Activated T-helper 17 cell treated with anti-CD3 and anti-CD28 coated beads, Interleukin-2, amount 50 U/mL, for 72 hours (primary cell): ENCODE data around the gene CENPE. TPM values are rescaled to one million over a fixed set of nuclear protein-coding genes. Genes with fewer than 3 reads are reported as not detected.

ENCODE experiments used
- ATAC-seq: fragments of 150-1000 bp; cut with Tn5 transposase; replicated peaks from 2 replicates; pipeline ENCODE4 v1.10.0; 2021; ENCODE audit warnings: mild to moderate bottlenecking, moderate library complexity
- H3K27ac Mint-ChIP-seq: one replicate; pipeline ENCODE4 v1.8.0; 2022; ENCODE audit warnings: mixed read lengths
- H3K27me3 Mint-ChIP-seq: one replicate; pipeline ENCODE4 v1.8.0; 2022; ENCODE audit warnings: mixed read lengths
- H3K36me3 Mint-ChIP-seq: one replicate; pipeline ENCODE4 v1.8.0; 2022; ENCODE audit warnings: low read depth, mild to moderate bottlenecking, mixed read lengths
- H3K4me1 Mint-ChIP-seq: one replicate; pipeline ENCODE4 v1.8.0; 2022; ENCODE audit warnings: mixed read lengths
- H3K4me3 Mint-ChIP-seq: one replicate; pipeline ENCODE4 v1.8.0; 2022; ENCODE audit warnings: mild to moderate bottlenecking, mixed read lengths
- H3K9me3 Mint-ChIP-seq: one replicate; pipeline ENCODE4 v1.8.0; 2022; ENCODE audit warnings: mixed read lengths
- total RNA-seq, 2 donors: library from RNA; stranded (reverse); gene quantifications; one replicate each; pipeline ENCODE4 v1.2.3, GENCODE V29; 2022

The CENPE gene
- total RNA-seq, 2 donors from 2014 or later, result 39.4 to 50.2 TPM

- ATAC-seq, result peak; percentile 98
- H3K4me1 Mint-ChIP-seq, result peaks cover 9% of the 10 kb centered on the region
- peak within 1 kb of the TSS; percentile 92 for H3K27ac Mint-ChIP-seq
- H3K27me3 Mint-ChIP-seq, result no peaks in the 10 kb centered on the region
- H3K4me3 Mint-ChIP-seq, result peak within 1 kb of the TSS; percentile 88
- no peaks in the 10 kb centered on the region for H3K9me3 Mint-ChIP-seq
- no peaks in the 10 kb centered on the region for H3K36me3 Mint-ChIP-seq
Measured at GRCh38 chr4:103099691-103100392, 98.3 kb downstream of the CENPE start, which contains the start of gene BDH2. Gene BDH2, minus strand, starts transcription at chr4:103099834. Its CDS starts 3,580 bp downstream, at chr4:103096254.

GRCh38 chr4:103098756-103099440 lies 99.2 kb downstream of the CENPE start:
- Mint-ChIP-seq H3K9me3 (no peaks in the 10 kb centered on the region), H3K4me1 (peaks cover 9% of the 10 kb centered on the region), H3K27me3 (no peaks in the 10 kb centered on the region), H3K27ac (peak overlapping the region; percentile 92), H3K4me3 (peak overlapping the region; percentile 88), H3K36me3 (no peaks in the 10 kb centered on the region)
- ATAC-seq, result no peak

- peak overlapping the region; percentile 88 for H3K4me3 Mint-ChIP-seq
- no peak for ATAC-seq
- no peaks in the 10 kb centered on the region for H3K9me3 Mint-ChIP-seq
- H3K27ac Mint-ChIP-seq, result no peak overlapping the region
- no peaks in the 10 kb centered on the region for H3K27me3 Mint-ChIP-seq
- peaks cover 9% of the 10 kb centered on the region for H3K4me1 Mint-ChIP-seq
- H3K36me3 Mint-ChIP-seq, result no peaks in the 10 kb centered on the region
Measured at GRCh38 chr4:103098341-103098740, 99.8 kb downstream of the CENPE start.

GRCh38 chr4:103097112-103097511 lies 101.0 kb downstream of the CENPE start:
- ATAC-seq, result no peak
- Mint-ChIP-seq H3K4me1 (peaks cover 9% of the 10 kb centered on the region), H3K36me3 (no peaks in the 10 kb centered on the region), H3K9me3 (no peaks in the 10 kb centered on the region), H3K27ac (no peak overlapping the region), H3K27me3 (no peaks in the 10 kb centered on the region), H3K4me3 (no peak overlapping the region)

- no peaks in the 10 kb centered on the region for H3K9me3 Mint-ChIP-seq
- peaks cover 14% of the 10 kb centered on the region for H3K4me1 Mint-ChIP-seq
- ATAC-seq, result no peak
- no peak overlapping the region for H3K27ac Mint-ChIP-seq
- H3K27me3 Mint-ChIP-seq, result no peaks in the 10 kb centered on the region
- peaks cover 6% of the 10 kb centered on the region for H3K36me3 Mint-ChIP-seq
- no peak overlapping the region for H3K4me3 Mint-ChIP-seq
Measured at GRCh38 chr4:103095080-103095479, 103.1 kb downstream of the CENPE start.

- peak; percentile 37 for ATAC-seq
- Mint-ChIP-seq H3K27ac (peak overlapping the region; percentile 26), H3K36me3 (peaks cover 21% of the 10 kb centered on the region), H3K9me3 (no peaks in the 10 kb centered on the region), H3K4me1 (peaks cover 5% of the 10 kb centered on the region), H3K4me3 (peak overlapping the region; percentile 42), H3K27me3 (no peaks in the 10 kb centered on the region)
Measured at GRCh38 chr4:103092245-103092644, 105.9 kb downstream of the CENPE start.

GRCh38 chr4:103091601-103092223 lies 106.4 kb downstream of the CENPE start:
- no peaks in the 10 kb centered on the region for H3K27me3 Mint-ChIP-seq
- H3K4me1 Mint-ChIP-seq, result peaks cover 5% of the 10 kb centered on the region
- H3K27ac Mint-ChIP-seq, result peak overlapping the region; percentile 26
- H3K4me3 Mint-ChIP-seq, result peak overlapping the region; percentile 42
- ATAC-seq, result peak; percentile 64
- H3K36me3 Mint-ChIP-seq, result peaks cover 26% of the 10 kb centered on the region
- H3K9me3 Mint-ChIP-seq, result no peaks in the 10 kb centered on the region

GRCh38 chr4:103089481-103089880 lies 108.7 kb downstream of the CENPE start:
- ATAC-seq, result no peak
- Mint-ChIP-seq H3K27me3 (no peaks in the 10 kb centered on the region), H3K4me1 (peaks cover 5% of the 10 kb centered on the region), H3K36me3 (peaks cover 41% of the 10 kb centered on the region), H3K9me3 (no peaks in the 10 kb centered on the region), H3K4me3 (no peak overlapping the region), H3K27ac (no peak overlapping the region)

GRCh38 chr4:103086551-103086950 lies 111.6 kb downstream of the CENPE start:
- ATAC-seq, result no peak
- Mint-ChIP-seq H3K27ac (peak overlapping the region; percentile 47), H3K27me3 (no peaks in the 10 kb centered on the region), H3K9me3 (no peaks in the 10 kb centered on the region), H3K36me3 (peaks cover 45% of the 10 kb centered on the region), H3K4me3 (no peak overlapping the region), H3K4me1 (peaks cover 1% of the 10 kb centered on the region)

- no peak overlapping the region for H3K27ac Mint-ChIP-seq
- ATAC-seq, result no peak
- H3K9me3 Mint-ChIP-seq, result no peaks in the 10 kb centered on the region
- H3K4me1 Mint-ChIP-seq, result no peaks in the 10 kb centered on the region
- H3K27me3 Mint-ChIP-seq, result no peaks in the 10 kb centered on the region
- no peak overlapping the region for H3K4me3 Mint-ChIP-seq
- H3K36me3 Mint-ChIP-seq, result peaks cover 44% of the 10 kb centered on the region
Measured at GRCh38 chr4:103085555-103086196, 112.5 kb downstream of the CENPE start.

GRCh38 chr4:103079621-103080020 lies 118.5 kb downstream of the CENPE start:
- peak overlapping the region; percentile 76 for H3K27ac Mint-ChIP-seq
- no peak for ATAC-seq
- H3K9me3 Mint-ChIP-seq, result no peaks in the 10 kb centered on the region
- peaks cover 4% of the 10 kb centered on the region for H3K4me1 Mint-ChIP-seq
- H3K36me3 Mint-ChIP-seq, result peaks cover 25% of the 10 kb centered on the region
- H3K4me3 Mint-ChIP-seq, result no peak overlapping the region
- H3K27me3 Mint-ChIP-seq, result no peaks in the 10 kb centered on the region

- Mint-ChIP-seq H3K4me1 (peaks cover 12% of the 10 kb centered on the region), H3K9me3 (no peaks in the 10 kb centered on the region), H3K27ac (peak within 1 kb of the TSS; percentile 95), H3K4me3 (peak within 1 kb of the TSS; percentile 89), H3K27me3 (no peaks in the 10 kb centered on the region), H3K36me3 (peaks cover 42% of the 10 kb centered on the region)
- ATAC-seq, result peak; percentile 80
Measured at GRCh38 chr4:103076747-103077347, 121.3 kb downstream of the CENPE start, which contains the start of gene SLC9B2. Gene SLC9B2, minus strand, starts transcription at chr4:103076761. Its CDS starts 9,211 bp downstream, at chr4:103067550.

- peak; percentile 77 for ATAC-seq
- Mint-ChIP-seq H3K4me3 (peak overlapping the region; percentile 89), H3K36me3 (peaks cover 37% of the 10 kb centered on the region), H3K27ac (peak overlapping the region; percentile 95), H3K4me1 (peaks cover 12% of the 10 kb centered on the region), H3K27me3 (no peaks in the 10 kb centered on the region), H3K9me3 (no peaks in the 10 kb centered on the region)
Measured at GRCh38 chr4:103075894-103076746, 122.0 kb downstream of the CENPE start.
